CD4-positive, alpha-beta memory T cell (primary cell): ENCODE measurements around the gene FGD4. TPM values are rescaled to one million over a fixed set of nuclear protein-coding genes. Genes with fewer than 3 reads are reported as not detected.

ENCODE experiments used
- CTCF ChIA-PET: fragments of 350-600 bp; sonication (Branson Sonifier 250); formaldehyde crosslinking; loops from one replicate; lab custom pipeline; 2021; ENCODE audit warnings: inconsistent platforms; ENCODE audit not compliant: partially characterized antibody; lab: Charles Lee
- POLR2A ChIA-PET: fragments of 350-600 bp; sonication (Branson Sonifier 250); formaldehyde crosslinking; loops from one replicate; lab custom pipeline; 2021; ENCODE audit not compliant: partially characterized antibody; lab: Charles Lee
- DNase-seq, 5 donors: peaks; one replicate each; pipeline versions ENCODE4 v3.0.0 to v3.0.0-alpha.2; 2020 to 2022; ENCODE audit warnings: mixed read lengths in 1 of 5
- H3K27ac ChIP-seq: one replicate; pipeline ENCODE4 v1.7.0; 2013; ENCODE audit warnings: low read depth, low read length
- H3K27me3 ChIP-seq: 2 replicates; pipeline ENCODE4 v1.7.0; 2013; ENCODE audit warnings: mild to moderate bottlenecking, low read length, moderate library complexity; ENCODE audit not compliant: insufficient read depth
- H3K36me3 ChIP-seq: 2 replicates; pipeline ENCODE4 v1.7.0; 2013; ENCODE audit warnings: mild to moderate bottlenecking, low read length, moderate library complexity; ENCODE audit not compliant: insufficient read depth
- H3K4me1 ChIP-seq: 2 replicates; pipeline ENCODE4 v1.7.0; 2013; ENCODE audit warnings: mild to moderate bottlenecking, low read length, moderate library complexity; ENCODE audit not compliant: insufficient read depth
- H3K4me3 ChIP-seq, 2 donors: one replicate each; pipeline ENCODE4 v1.7.0; 2013; ENCODE audit warnings: low read length in 2 of 2, mild to moderate bottlenecking in 1 of 2
- H3K9me3 ChIP-seq, 2 donors: one replicate each; pipeline ENCODE4 v1.7.0; 2013; ENCODE audit warnings: low read length in 2 of 2, control low read depth in 1 of 2; ENCODE audit not compliant: control insufficient read depth in 1 of 2
- H3K27ac Mint-ChIP-seq, 7 donors: one replicate each; pipeline ENCODE4 v1.8.0; 2020 to 2021; ENCODE audit warnings: mixed read lengths in 7 of 7, mild to moderate bottlenecking in 6 of 7, inconsistent platforms in 3 of 7, moderate library complexity in 3 of 7
- H3K27me3 Mint-ChIP-seq, 2 donors: one replicate each; pipeline ENCODE4 v1.8.0; 2020 to 2021; ENCODE audit warnings: mixed read lengths in 2 of 2
- H3K36me3 Mint-ChIP-seq, 2 donors: one replicate each; pipeline ENCODE4 v1.8.0; 2020 to 2021; ENCODE audit warnings: mixed read lengths in 2 of 2, inconsistent platforms in 1 of 2, mild to moderate bottlenecking in 1 of 2
- H3K4me1 Mint-ChIP-seq, 4 donors: one replicate each; pipeline ENCODE4 v1.8.0; 2020 to 2021; ENCODE audit warnings: mixed read lengths in 4 of 4, mild to moderate bottlenecking in 1 of 4
- H3K4me3 Mint-ChIP-seq, 8 donors: one replicate each; pipeline ENCODE4 v1.8.0; 2020 to 2021; ENCODE audit warnings: mixed read lengths in 8 of 8, mild to moderate bottlenecking in 7 of 8, moderate library complexity in 6 of 8, inconsistent platforms in 3 of 8
- H3K9me3 Mint-ChIP-seq, 8 donors: one replicate each; pipeline ENCODE4 v1.8.0; 2020 to 2021; ENCODE audit warnings: mixed read lengths in 8 of 8, mild to moderate bottlenecking in 5 of 8, inconsistent platforms in 3 of 8, moderate library complexity in 1 of 8
- intact Hi-C: fragments of 100-400 bp; cut with micrococcal nuclease; formaldehyde crosslinking; loops from one replicate; pipeline ENCODE4 v1.15.1; 2023
- polyA plus RNA-seq, 2 donors: library from polyadenylated mRNA; unstranded; fragments of 300-500 nt; fragmentation: Illumina TruSeq; gene quantifications; one replicate each; pipeline ENCODE4 v1.2.3, GENCODE V29; 2021
- total RNA-seq, 2 experiments: library from RNA; stranded (reverse); gene quantifications; one replicate each; pipeline ENCODE4 v1.2.3, GENCODE V29; 2021

FGD4 gene
- total and polyA plus RNA-seq, 4 experiments from 2014 or later = 0.23 to 0.47 (median 0.34) TPM; not detected in 1

DNA sequence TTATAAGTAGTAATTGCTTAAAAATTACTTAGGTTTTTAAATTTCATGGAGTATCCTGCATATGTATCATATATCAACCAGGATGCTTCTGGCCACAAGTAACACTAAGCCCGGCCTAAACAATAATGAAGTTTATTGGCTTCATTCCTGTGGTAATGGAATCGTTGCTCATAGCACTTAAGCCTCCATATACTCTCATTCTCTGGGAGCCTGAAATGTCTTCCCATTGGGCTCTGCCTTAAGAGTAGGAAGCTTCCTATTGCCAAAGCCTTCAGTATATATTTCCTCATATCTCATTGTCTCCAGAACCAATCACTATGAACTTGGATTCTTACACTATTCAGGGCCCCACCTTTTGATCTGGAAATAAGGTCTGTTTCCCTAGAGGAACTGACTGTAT lies 195.9 kb downstream of the FGD4 start:
- intact Hi-C loops = no loop called here
- H3K4me1 Mint-ChIP-seq = no peaks in the 10 kb centered on the region
- no peak overlapping the region for H3K4me3 ChIP-seq
- no peak overlapping the region for H3K4me3 Mint-ChIP-seq
- POLR2A ChIA-PET = no interaction called here
- CTCF ChIA-PET = no interaction called here
- H3K36me3 Mint-ChIP-seq = no peaks in the 10 kb centered on the region
- no peaks in the 10 kb centered on the region for H3K9me3 Mint-ChIP-seq
- H3K4me1 ChIP-seq = no peaks in the 10 kb centered on the region
- no peaks in the 10 kb centered on the region for H3K9me3 ChIP-seq
- H3K27ac ChIP-seq = no peak overlapping the region
- no peak for DNase-seq
- H3K27ac Mint-ChIP-seq = no peak overlapping the region
- no peaks in the 10 kb centered on the region for H3K27me3 ChIP-seq
- no peaks in the 10 kb centered on the region for H3K27me3 Mint-ChIP-seq
- no peaks in the 10 kb centered on the region for H3K36me3 ChIP-seq

DNA sequence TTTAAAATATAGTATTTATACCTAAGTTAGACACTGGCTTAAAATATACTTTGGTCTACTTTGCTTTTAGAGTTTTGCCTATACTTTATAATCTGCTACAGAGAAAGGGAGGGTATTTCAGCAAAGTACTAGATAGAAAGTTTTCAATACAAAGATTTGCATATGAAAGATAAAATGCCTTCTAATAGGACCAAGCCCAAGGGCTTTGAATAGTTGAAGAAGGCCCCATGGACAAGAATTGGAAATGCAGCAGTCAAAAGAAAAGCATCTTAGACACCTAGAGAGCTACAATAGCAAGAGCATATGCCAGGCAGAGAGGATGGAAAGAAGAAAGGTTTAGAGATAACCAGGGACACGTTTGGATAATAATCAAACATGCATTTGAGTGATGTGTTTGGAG lies 196.7 kb downstream of the FGD4 start:
- CTCF ChIA-PET = no interaction called here
- H3K4me3 ChIP-seq = no peak overlapping the region
- no peaks in the 10 kb centered on the region for H3K9me3 ChIP-seq
- no peaks in the 10 kb centered on the region for H3K27me3 ChIP-seq
- Mint-ChIP-seq H3K27me3 (no peaks in the 10 kb centered on the region), H3K9me3 (no peaks in the 10 kb centered on the region), H3K4me1 (no peaks in the 10 kb centered on the region), H3K36me3 (no peaks in the 10 kb centered on the region), H3K4me3 (no peak overlapping the region), H3K27ac (no peak overlapping the region)
- no peaks in the 10 kb centered on the region for H3K36me3 ChIP-seq
- no peak overlapping the region for H3K27ac ChIP-seq
- DNase-seq = no peak
- no peaks in the 10 kb centered on the region for H3K4me1 ChIP-seq
- POLR2A ChIA-PET = no interaction called here
- intact Hi-C loops = no loop called here

DNA sequence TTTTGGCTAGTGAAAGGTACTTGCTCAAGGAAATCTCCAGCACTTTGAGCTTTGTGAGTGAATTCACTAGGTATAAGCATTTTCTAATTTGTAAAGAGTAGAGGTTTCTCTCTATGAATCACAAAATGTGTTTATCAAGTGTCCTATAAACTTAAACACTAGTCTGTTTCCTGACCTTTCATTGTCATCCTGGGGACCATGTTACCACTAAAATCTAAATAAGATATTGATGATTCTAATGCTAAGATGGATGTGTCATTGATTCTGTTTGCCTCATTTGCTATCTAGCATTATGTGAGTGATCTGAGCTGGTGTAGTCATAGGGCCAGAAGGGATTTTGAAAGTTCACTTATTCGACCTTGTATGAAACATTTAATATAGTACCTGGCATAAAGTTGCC lies 199.3 kb downstream of the FGD4 start:
- no peaks in the 10 kb centered on the region for H3K9me3 Mint-ChIP-seq
- CTCF ChIA-PET = no interaction called here
- no peaks in the 10 kb centered on the region for H3K36me3 ChIP-seq
- H3K4me3 Mint-ChIP-seq = no peak overlapping the region
- no peaks in the 10 kb centered on the region for H3K9me3 ChIP-seq
- intact Hi-C loops = no loop called here
- H3K4me1 ChIP-seq = no peaks in the 10 kb centered on the region
- no peaks in the 10 kb centered on the region for H3K36me3 Mint-ChIP-seq
- POLR2A ChIA-PET = no interaction called here
- H3K27me3 ChIP-seq = no peaks in the 10 kb centered on the region
- H3K27ac ChIP-seq = no peak overlapping the region
- DNase-seq = no peak
- no peak overlapping the region for H3K4me3 ChIP-seq
- no peaks in the 10 kb centered on the region for H3K4me1 Mint-ChIP-seq
- no peaks in the 10 kb centered on the region for H3K27me3 Mint-ChIP-seq
- no peak overlapping the region for H3K27ac Mint-ChIP-seq

GRCh38 chr12:32600681-32601080 lies 201.3 kb downstream of the FGD4 start:
- H3K27ac Mint-ChIP-seq = no peak overlapping the region
- H3K9me3 ChIP-seq = no peaks in the 10 kb centered on the region
- DNase-seq = no peak
- H3K36me3 Mint-ChIP-seq = no peaks in the 10 kb centered on the region
- no peaks in the 10 kb centered on the region for H3K27me3 ChIP-seq
- intact Hi-C loops = no loop called here
- CTCF ChIA-PET = no interaction called here
- peaks cover 0 to 2% of the 10 kb centered on the region in 2 donors for H3K27me3 Mint-ChIP-seq
- H3K4me3 ChIP-seq = no peak overlapping the region
- H3K9me3 Mint-ChIP-seq = peaks cover 0 to 1% (median 0%) of the 10 kb centered on the region in 8 donors
- no peaks in the 10 kb centered on the region for H3K4me1 ChIP-seq
- H3K36me3 ChIP-seq = no peaks in the 10 kb centered on the region
- no peak overlapping the region for H3K27ac ChIP-seq
- no peak overlapping the region for H3K4me3 Mint-ChIP-seq
- POLR2A ChIA-PET = no interaction called here
- H3K4me1 Mint-ChIP-seq = no peaks in the 10 kb centered on the region

DNA sequence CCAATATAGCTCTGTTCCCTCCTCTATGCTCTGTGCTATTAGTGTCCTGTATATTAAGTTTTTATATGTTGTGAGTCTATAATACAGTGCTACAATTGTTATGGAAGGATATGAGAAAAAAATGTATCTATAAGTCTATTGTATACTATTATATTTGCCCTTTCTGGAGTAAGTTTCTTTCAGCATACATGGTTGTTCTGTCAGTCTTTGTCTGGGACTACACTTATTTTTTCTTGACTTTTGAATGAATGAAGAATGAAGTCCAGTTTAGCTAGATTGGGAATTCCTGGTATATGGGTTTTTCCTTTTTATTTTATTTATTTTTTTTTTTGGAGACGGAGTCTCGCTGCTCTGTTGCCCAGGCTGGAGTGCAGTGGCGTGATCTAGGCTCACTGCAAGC lies 203.7 kb downstream of the FGD4 start:
- Histone ChIP-seq H3K27ac (no peak overlapping the region), H3K36me3 (no peaks in the 10 kb centered on the region), H3K4me1 (no peaks in the 10 kb centered on the region), H3K27me3 (no peaks in the 10 kb centered on the region), H3K9me3 (no peaks in the 10 kb centered on the region), H3K4me3 (no peak overlapping the region)
- ChIA-PET POLR2A (no interaction called here), CTCF (no interaction called here)
- no peak overlapping the region for H3K4me3 Mint-ChIP-seq
- H3K27ac Mint-ChIP-seq = no peak overlapping the region
- no peaks in the 10 kb centered on the region for H3K36me3 Mint-ChIP-seq
- no peak for DNase-seq
- H3K9me3 Mint-ChIP-seq = peaks cover 0 to 1% (median 0%) of the 10 kb centered on the region in 8 donors
- peaks cover 0 to 2% of the 10 kb centered on the region in 2 donors for H3K27me3 Mint-ChIP-seq
- intact Hi-C loops = no loop called here
- H3K4me1 Mint-ChIP-seq = no peaks in the 10 kb centered on the region

GRCh38 chr12:32603858-32604257 lies 204.5 kb downstream of the FGD4 start:
- H3K4me1 ChIP-seq = no peaks in the 10 kb centered on the region
- Mint-ChIP-seq H3K27me3 (peaks cover 0 to 2% of the 10 kb centered on the region in 2 donors), H3K9me3 (peaks cover 0 to 1% (median 0%) of the 10 kb centered on the region in 8 donors), H3K36me3 (no peaks in the 10 kb centered on the region), H3K27ac (no peak overlapping the region), H3K4me3 (no peak overlapping the region), H3K4me1 (no peaks in the 10 kb centered on the region)
- ChIA-PET POLR2A (no interaction called here), CTCF (no interaction called here)
- intact Hi-C loops = no loop called here
- no peaks in the 10 kb centered on the region for H3K9me3 ChIP-seq
- H3K4me3 ChIP-seq = no peak overlapping the region
- no peaks in the 10 kb centered on the region for H3K36me3 ChIP-seq
- no peak overlapping the region for H3K27ac ChIP-seq
- H3K27me3 ChIP-seq = no peaks in the 10 kb centered on the region
- DNase-seq = no peak

DNA sequence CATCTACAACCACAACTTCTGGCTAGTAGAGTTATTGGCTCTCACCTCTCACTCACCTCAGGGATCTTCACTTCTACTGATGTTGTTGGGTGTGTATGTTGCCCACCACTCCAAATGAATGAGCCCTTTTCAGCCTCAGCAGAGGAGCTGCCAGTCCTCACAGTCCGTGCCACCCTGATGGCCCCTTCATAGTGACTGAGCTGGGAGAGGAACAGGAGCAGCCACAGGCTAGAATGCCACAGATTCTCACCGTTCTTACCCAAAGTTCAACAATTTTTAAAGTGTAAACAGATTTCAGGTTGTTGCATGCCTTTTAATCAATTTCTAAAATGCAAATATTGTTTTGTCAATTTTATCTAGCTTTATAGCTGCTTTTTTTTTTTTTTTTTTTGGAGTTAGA lies 205.2 kb downstream of the FGD4 start:
- Mint-ChIP-seq H3K27me3 (peaks cover 0 to 2% of the 10 kb centered on the region in 2 donors), H3K4me1 (no peaks in the 10 kb centered on the region), H3K9me3 (peaks cover 0 to 1% (median 0%) of the 10 kb centered on the region in 8 donors), H3K4me3 (no peak overlapping the region), H3K36me3 (no peaks in the 10 kb centered on the region), H3K27ac (no peak overlapping the region)
- Histone ChIP-seq H3K36me3 (no peaks in the 10 kb centered on the region), H3K27ac (no peak overlapping the region), H3K27me3 (no peaks in the 10 kb centered on the region), H3K4me3 (no peak overlapping the region), H3K9me3 (no peaks in the 10 kb centered on the region), H3K4me1 (no peaks in the 10 kb centered on the region)
- intact Hi-C loops = no loop called here
- no peak for DNase-seq
- ChIA-PET POLR2A (no interaction called here), CTCF (interaction anchor here (0.6 kb wide), 1 partner anchor 1201 kb away, joined by 4 read pairs; no protein-coding TSS in a partner anchor)
